Activated CD4-positive, alpha-beta memory T cell treated with anti-CD3 and anti-CD28 coated beads for 36 hours (primary cell): Measurements from ENCODE around the gene POLE4. TPM values are rescaled to one million over a fixed set of nuclear protein-coding genes. Genes with fewer than 3 reads are reported as not detected.

Source experiments
- CTCF ChIA-PET: fragments of 350-600 bp; sonication (Branson Sonifier 250); formaldehyde crosslinking; loops from one replicate; lab custom pipeline; 2021; ENCODE audit warnings: antibody characterized with exemption, inconsistent platforms; lab: Charles Lee
- POLR2A ChIA-PET: fragments of 350-600 bp; sonication (Branson Sonifier 250); formaldehyde crosslinking; loops from one replicate; lab custom pipeline; 2021; ENCODE audit warnings: antibody characterized with exemption; lab: Charles Lee
- DNase-seq: peaks from one replicate; pipeline ENCODE4 v3.0.0-alpha.2; 2020
- H3K27ac Mint-ChIP-seq: one replicate; pipeline ENCODE4 v1.8.0; 2021; ENCODE audit warnings: mixed read lengths
- H3K27me3 Mint-ChIP-seq: one replicate; pipeline ENCODE4 v1.8.0; 2021; ENCODE audit warnings: mixed read lengths
- H3K36me3 Mint-ChIP-seq: one replicate; pipeline ENCODE4 v1.8.0; 2021; ENCODE audit warnings: mixed read lengths
- H3K4me1 Mint-ChIP-seq: one replicate; pipeline ENCODE4 v1.8.0; 2021; ENCODE audit warnings: low read depth, mixed read lengths
- H3K4me3 Mint-ChIP-seq: one replicate; pipeline ENCODE4 v1.8.0; 2021; ENCODE audit warnings: mild to moderate bottlenecking, mixed read lengths
- H3K9me3 Mint-ChIP-seq: one replicate; pipeline ENCODE4 v1.8.0; 2021; ENCODE audit warnings: mixed read lengths
- intact Hi-C: fragments of 100-400 bp; cut with micrococcal nuclease; formaldehyde crosslinking; loops from one replicate; pipeline ENCODE4 v1.15.1; 2023
- total RNA-seq, 2 experiments: library from RNA; stranded (reverse); gene quantifications; one replicate each; pipeline ENCODE4 v1.2.3, GENCODE V29; 2021

Gene POLE4
- total RNA-seq, 2 experiments from 2014 or later, result 54.6 to 58.0 TPM

DNA sequence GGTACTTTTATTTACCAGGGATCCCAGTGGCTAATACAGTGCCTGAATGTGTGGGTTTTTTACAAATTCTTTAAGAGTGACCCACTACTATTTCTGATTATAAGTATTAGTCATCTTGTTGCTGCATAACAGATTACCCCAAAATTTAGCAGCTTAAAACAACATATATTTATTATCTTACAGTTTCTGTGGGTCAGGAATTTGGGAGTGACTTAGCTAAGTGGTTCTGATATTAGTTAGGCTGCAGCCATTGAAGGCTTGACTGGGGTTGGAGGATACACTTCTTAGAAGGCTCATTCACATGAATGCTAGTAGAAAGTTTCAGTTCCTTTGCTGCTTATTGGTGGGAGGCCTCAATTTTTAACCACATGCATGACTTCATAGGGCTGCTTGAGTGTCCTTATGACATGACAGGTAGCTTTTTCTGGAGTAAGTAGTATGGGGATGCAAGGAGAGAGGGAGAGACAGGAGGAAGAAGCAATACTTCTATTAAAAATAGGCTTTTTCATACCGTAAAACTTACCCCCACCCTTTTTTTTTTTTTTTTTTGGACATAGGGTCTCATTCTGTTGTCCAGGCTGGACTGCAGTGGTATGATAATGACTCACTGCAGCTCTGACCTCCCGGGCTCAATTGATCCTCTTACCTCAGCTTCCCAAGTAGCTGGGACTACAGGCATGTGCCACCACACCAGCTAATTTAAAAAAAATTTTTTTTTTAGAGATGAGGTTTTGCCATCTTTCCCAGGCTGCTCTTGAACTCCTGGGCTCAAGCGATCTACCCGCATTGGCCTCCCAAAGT, 13.3 kb upstream of the POLE4 start:
- POLR2A ChIA-PET, result no interaction called here
- no peaks in the 10 kb centered on the region for H3K9me3 Mint-ChIP-seq
- no peak overlapping the region for H3K4me3 Mint-ChIP-seq
- intact Hi-C loops, result no loop called here
- H3K36me3 Mint-ChIP-seq, result peaks cover 4% of the 10 kb centered on the region
- CTCF ChIA-PET, result no interaction called here
- H3K4me1 Mint-ChIP-seq, result peaks cover 8% of the 10 kb centered on the region
- no peak for DNase-seq
- H3K27ac Mint-ChIP-seq, result no peak overlapping the region
- no peaks in the 10 kb centered on the region for H3K27me3 Mint-ChIP-seq

DNA sequence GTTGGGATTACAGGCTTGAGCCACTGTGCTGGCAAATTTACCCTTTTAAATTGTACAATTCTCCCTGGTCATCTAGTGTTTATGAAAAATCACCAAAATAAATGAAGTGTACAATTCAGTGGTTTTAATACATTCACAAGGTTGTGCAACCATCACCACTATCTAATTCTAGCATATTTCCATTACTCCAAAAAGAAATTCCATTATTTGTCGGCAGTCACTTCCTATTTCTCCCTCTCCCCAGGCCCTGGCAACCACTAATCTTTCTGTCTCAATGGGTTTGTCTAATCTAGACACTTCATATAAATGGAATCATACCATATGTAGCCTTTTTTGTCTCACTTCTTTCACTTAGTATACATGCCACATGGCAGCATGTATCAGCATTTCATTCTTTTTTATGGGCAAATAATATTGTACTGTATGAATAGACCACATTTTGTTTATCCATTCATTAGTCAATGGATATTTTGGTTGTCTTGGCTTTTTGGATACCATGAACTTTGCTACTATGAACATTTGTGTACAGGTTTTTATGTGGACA, 12.6 kb upstream of the POLE4 start:
- POLR2A ChIA-PET, result no interaction called here
- Mint-ChIP-seq H3K27me3 (no peaks in the 10 kb centered on the region), H3K36me3 (peaks cover 7% of the 10 kb centered on the region), H3K9me3 (no peaks in the 10 kb centered on the region), H3K4me3 (no peak overlapping the region), H3K4me1 (peaks cover 8% of the 10 kb centered on the region), H3K27ac (no peak overlapping the region)
- DNase-seq, result no peak
- intact Hi-C loops, result no loop called here
- CTCF ChIA-PET, result no interaction called here

- Mint-ChIP-seq H3K27me3 (no peaks in the 10 kb centered on the region), H3K9me3 (no peaks in the 10 kb centered on the region), H3K27ac (no peak overlapping the region), H3K4me3 (no peak overlapping the region), H3K4me1 (peaks cover 8% of the 10 kb centered on the region), H3K36me3 (peaks cover 17% of the 10 kb centered on the region)
- no peak for DNase-seq
- ChIA-PET POLR2A (no interaction called here), CTCF (no interaction called here)
- intact Hi-C loops, result no loop called here
Measured at GRCh38 chr2:74947703-74948102, 10.7 kb upstream of the POLE4 start.

DNA sequence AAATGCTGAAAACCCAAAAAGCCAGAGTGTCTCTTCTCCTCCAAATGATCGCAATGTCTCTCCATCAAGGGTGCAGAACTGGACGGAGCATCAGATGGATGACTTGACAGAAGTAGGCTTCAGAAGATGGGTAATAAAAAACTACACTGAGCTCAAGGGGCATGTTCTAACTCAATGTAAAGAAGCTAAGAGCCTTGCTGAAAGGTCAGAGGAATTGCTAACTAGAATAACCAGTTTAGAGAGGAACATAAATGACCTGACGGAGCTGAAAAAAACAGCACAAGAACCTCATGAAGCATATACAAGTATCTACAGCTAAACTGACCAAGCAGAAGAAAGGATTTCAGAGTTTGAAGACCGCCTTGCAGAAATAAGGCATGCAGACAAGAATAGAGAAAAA, 9.7 kb upstream of the POLE4 start:
- Mint-ChIP-seq H3K27me3 (no peaks in the 10 kb centered on the region), H3K27ac (no peak overlapping the region), H3K4me3 (no peak overlapping the region), H3K36me3 (peaks cover 20% of the 10 kb centered on the region), H3K9me3 (no peaks in the 10 kb centered on the region), H3K4me1 (peaks cover 8% of the 10 kb centered on the region)
- intact Hi-C loops, result no loop called here
- ChIA-PET POLR2A (no interaction called here), CTCF (no interaction called here)
- no peak for DNase-seq

DNA sequence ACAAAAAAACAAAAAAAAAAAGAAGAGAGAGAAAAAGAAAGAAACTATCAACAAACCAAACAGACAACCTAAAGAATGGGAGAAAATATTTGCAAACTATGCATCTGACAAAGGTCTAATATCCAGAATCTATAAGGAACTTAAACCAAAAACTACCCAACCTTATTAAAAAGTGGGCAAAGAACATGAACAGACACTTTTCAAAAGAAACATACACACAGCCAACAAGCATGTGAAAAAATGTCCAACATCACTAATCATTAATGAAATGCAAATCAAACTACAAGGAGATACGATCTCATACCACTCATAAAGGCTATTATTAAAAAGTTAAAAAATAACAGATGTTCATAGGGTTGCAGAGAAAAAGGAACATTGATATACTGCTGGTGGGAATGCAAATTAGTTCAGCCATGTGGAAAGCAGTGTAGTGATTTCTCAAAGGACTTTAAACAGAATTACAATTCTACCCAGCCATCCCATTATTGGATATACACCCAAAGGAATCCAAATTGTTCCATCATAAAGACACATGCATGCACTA, 7.2 kb upstream of the POLE4 start:
- ChIA-PET POLR2A (no interaction called here), CTCF (no interaction called here)
- no peak for DNase-seq
- peaks cover 23% of the 10 kb centered on the region for H3K36me3 Mint-ChIP-seq
- H3K4me3 Mint-ChIP-seq, result no peak overlapping the region
- H3K27ac Mint-ChIP-seq, result no peak overlapping the region
- H3K9me3 Mint-ChIP-seq, result no peaks in the 10 kb centered on the region
- H3K27me3 Mint-ChIP-seq, result no peaks in the 10 kb centered on the region
- H3K4me1 Mint-ChIP-seq, result peaks cover 18% of the 10 kb centered on the region
- intact Hi-C loops, result loop anchor here (10.0 kb wide), 1 partner anchor 694 kb away; the partner anchor contains the start of gene MRPL19

DNA sequence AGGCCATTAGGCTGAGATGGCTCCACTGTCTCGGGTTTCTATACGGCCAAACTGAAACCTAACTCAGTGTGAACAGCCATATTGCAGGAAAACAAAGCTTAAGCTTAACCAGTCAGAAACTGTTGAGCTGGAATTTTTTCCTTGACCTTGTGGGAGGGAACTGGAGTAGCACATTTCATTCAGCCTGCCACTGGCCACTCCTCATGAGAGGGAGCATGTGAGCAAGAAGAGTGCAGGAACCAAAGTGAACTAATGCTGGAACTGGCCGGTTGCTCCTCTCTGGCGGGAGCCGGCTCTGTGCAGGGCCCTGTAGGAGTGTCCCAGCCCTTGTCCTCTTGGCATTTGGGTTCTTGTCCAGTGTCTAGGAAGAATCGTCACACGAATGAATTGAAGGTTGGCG, 5.9 kb upstream of the POLE4 start:
- Mint-ChIP-seq H3K36me3 (peaks cover 23% of the 10 kb centered on the region), H3K4me3 (no peak overlapping the region), H3K27me3 (no peaks in the 10 kb centered on the region), H3K27ac (no peak overlapping the region), H3K4me1 (peaks cover 26% of the 10 kb centered on the region), H3K9me3 (no peaks in the 10 kb centered on the region)
- no peak for DNase-seq
- CTCF ChIA-PET, result no interaction called here
- intact Hi-C loops, result loop anchor here (10.0 kb wide), 1 partner anchor 692 kb away; the partner anchor contains the start of gene MRPL19
- POLR2A ChIA-PET, result no interaction called here

GRCh38 chr2:74953796-74954499, 4.5 kb upstream of the POLE4 start:
- peaks cover 32% of the 10 kb centered on the region for H3K4me1 Mint-ChIP-seq
- no peak overlapping the region for H3K4me3 Mint-ChIP-seq
- DNase-seq, result no peak
- POLR2A ChIA-PET, result interaction anchor here (0.7 kb wide), 1 partner anchor 398 kb away, joined by 3 read pairs; no protein-coding TSS in a partner anchor
- H3K27ac Mint-ChIP-seq, result no peak overlapping the region
- CTCF ChIA-PET, result no interaction called here
- no peaks in the 10 kb centered on the region for H3K27me3 Mint-ChIP-seq
- H3K9me3 Mint-ChIP-seq, result no peaks in the 10 kb centered on the region
- intact Hi-C loops, result loop anchor here (10.0 kb wide), 1 partner anchor 691 kb away; the partner anchor contains the start of gene MRPL19
- H3K36me3 Mint-ChIP-seq, result peaks cover 22% of the 10 kb centered on the region

DNA sequence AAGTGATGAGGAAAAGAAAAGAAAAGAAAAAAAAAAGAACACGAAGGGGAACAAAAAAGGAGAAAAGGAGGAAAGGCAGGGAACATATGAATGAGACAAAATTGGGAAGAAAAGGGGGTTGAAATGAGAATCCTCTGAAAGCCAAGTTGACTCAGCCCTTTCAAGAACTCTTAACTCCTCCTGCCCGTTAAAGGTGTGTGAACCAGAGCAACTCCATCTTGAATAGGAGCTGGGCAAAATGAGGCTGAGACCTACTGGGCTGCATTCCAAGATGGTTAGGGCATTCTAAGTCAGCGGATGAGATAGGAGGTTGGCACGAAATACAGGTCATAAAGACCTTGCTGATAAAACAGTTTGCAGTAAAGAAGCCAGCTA, 4.0 kb upstream of the POLE4 start:
- H3K27me3 Mint-ChIP-seq, result no peaks in the 10 kb centered on the region
- no peak overlapping the region for H3K4me3 Mint-ChIP-seq
- DNase-seq, result no peak
- CTCF ChIA-PET, result no interaction called here
- no peaks in the 10 kb centered on the region for H3K9me3 Mint-ChIP-seq
- POLR2A ChIA-PET, result interaction anchor here (0.7 kb wide), 1 partner anchor 398 kb away, joined by 3 read pairs; no protein-coding TSS in a partner anchor
- intact Hi-C loops, result loop anchor here (10.0 kb wide), 1 partner anchor 690 kb away; the partner anchor contains the start of gene MRPL19
- H3K36me3 Mint-ChIP-seq, result peaks cover 22% of the 10 kb centered on the region
- H3K27ac Mint-ChIP-seq, result no peak overlapping the region
- H3K4me1 Mint-ChIP-seq, result peaks cover 37% of the 10 kb centered on the region

- Mint-ChIP-seq H3K36me3 (peaks cover 34% of the 10 kb centered on the region), H3K9me3 (no peaks in the 10 kb centered on the region), H3K27me3 (no peaks in the 10 kb centered on the region), H3K4me1 (peaks cover 64% of the 10 kb centered on the region), H3K4me3 (peak overlapping the region; percentile 79), H3K27ac (peak overlapping the region; percentile 87)
- intact Hi-C loops, result loop anchor here (2.0 to 10.0 kb wide), 3 partner anchors 123 to 753 kb away; partner anchors contain the start of genes GCFC2, HK2 and MRPL19
- POLR2A ChIA-PET, result no interaction called here
- CTCF ChIA-PET, result no interaction called here
- DNase-seq, result no peak
Measured at GRCh38 chr2:74957886-74958273, 563 bp upstream of the POLE4 start.

GRCh38 chr2:74959106-74959751, 786 bp downstream of the POLE4 start:
- Mint-ChIP-seq H3K9me3 (no peaks in the 10 kb centered on the region), H3K27me3 (no peaks in the 10 kb centered on the region), H3K4me3 (peak overlapping the region; percentile 79), H3K27ac (peak overlapping the region; percentile 83), H3K4me1 (peaks cover 62% of the 10 kb centered on the region), H3K36me3 (peaks cover 39% of the 10 kb centered on the region)
- ChIA-PET POLR2A (no interaction called here), CTCF (no interaction called here)
- peak; percentile 17 for DNase-seq
- intact Hi-C loops, result loop anchor here (2.0 to 10.0 kb wide), 3 partner anchors 124 to 752 kb away; partner anchors contain the start of genes GCFC2, HK2 and MRPL19

- peaks cover 11% of the 10 kb centered on the region for H3K9me3 Mint-ChIP-seq
- POLR2A ChIA-PET, result no interaction called here
- peaks cover 52% of the 10 kb centered on the region for H3K36me3 Mint-ChIP-seq
- no peaks in the 10 kb centered on the region for H3K27me3 Mint-ChIP-seq
- peaks cover 26% of the 10 kb centered on the region for H3K4me1 Mint-ChIP-seq
- no peak overlapping the region for H3K27ac Mint-ChIP-seq
- intact Hi-C loops, result no loop called here
- no peak overlapping the region for H3K4me3 Mint-ChIP-seq
- DNase-seq, result no peak
- CTCF ChIA-PET, result no interaction called here
Measured at GRCh38 chr2:74966887-74967286, 8.4 kb downstream of the POLE4 start.
